GM18505 (cell line): ENCODE results near the gene AKAP8L.
"Not testable (repeated sequence)": the region's sequence is repeated elsewhere in the genome, so short reads cannot be mapped to it uniquely, and the experiment has no call there.

ENCODE experiments used
- ATAC-seq: cut with Tn5 transposase; IDR thresholded peaks from one replicate; pipeline ENCODE4 v1.9.1; 2021; ENCODE audit not compliant: unreplicated experiment
- POLR2A ChIP-seq: IDR thresholded peaks from 4 replicates; pipeline ENCODE4 v1.6.1; 2011; ENCODE audit warnings: borderline replicate concordance; ENCODE audit not compliant: insufficient read depth, insufficient read length; ENCODE audit errors: extremely low read depth

The AKAP8L gene

DNA sequence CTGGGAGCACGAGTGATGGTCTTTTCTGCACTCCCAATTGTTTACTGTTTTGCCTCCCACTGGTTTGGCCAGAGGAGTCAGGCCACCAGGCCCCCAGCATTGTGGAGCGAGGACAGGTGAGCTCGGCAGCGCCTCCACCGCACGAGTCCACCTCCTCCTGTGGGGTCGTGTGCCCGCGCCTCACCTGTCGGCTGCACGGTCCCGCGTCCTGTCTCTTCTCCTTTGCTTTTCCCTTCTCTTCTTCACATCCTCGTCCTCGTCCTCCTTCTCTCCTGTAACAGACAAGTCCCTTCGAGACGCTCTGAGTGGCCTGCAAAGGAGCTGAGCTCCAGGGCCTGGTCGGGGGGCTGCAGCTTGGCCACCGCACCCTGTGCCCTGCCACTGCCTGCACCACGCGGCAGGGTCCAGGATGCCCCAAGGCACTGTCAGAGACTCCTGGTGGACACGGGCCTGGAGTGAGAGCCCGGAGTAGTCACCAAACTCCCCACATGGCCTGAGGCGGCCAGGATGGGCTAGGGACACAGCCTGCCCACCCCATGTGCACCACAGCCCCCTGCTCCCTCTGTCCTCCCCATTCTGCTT is 50.6 kb downstream of the AKAP8L start:
- ATAC-seq, result no peak
- TF ChIP-seq POLR2A, result no peak

- TF ChIP-seq POLR2A, result no peak
- no peak for ATAC-seq
Measured at GRCh38 chr19:15367439-15367838, 51.3 kb downstream of the AKAP8L start.

GRCh38 chr19:15365264-15365663 is 53.5 kb downstream of the AKAP8L start:
- no peak for TF ChIP-seq POLR2A
- ATAC-seq, result no peak

DNA sequence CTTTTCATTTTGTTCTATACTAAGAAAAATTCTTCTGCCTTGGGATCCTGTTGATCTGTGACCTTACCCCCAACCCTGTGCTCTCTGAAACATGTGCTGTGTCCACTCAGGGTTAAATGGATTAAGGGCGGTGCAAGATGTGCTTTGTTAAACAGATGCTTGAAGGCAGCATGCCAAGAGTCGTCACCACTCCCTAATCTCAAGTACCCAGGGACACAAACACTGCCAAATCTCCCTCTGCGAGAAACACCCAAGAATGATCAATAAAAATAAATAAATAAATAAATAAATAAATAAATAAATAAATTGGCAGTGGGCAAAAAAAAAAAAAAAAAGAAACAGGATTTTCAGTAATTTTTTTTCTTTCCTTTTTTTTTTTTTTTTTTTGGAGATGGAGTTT is 55.0 kb downstream of the AKAP8L start:
- not testable (repeated sequence) for ATAC-seq

DNA sequence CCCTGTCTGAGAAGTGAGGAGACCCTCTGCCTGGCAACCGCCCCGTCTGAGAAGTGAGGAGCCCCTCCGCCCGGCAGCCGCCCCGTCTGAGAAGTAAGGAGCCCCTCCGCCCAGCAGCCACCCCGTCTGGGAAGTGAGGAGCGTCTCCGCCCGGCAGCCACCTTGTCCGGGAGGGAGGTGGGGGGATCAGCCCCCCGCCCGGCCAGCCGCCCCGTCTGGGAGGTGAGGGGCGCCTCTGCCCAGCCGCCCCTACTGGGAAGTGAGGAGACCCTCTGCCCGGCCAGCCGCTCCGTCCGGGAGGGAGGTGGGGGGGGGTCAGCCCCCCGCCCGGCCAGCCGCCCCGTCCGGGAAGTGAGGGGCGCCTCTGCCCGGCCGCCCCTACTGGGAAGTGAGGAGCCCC is 55.7 kb downstream of the AKAP8L start:
- ATAC-seq, result not testable (repeated sequence)

- not testable (repeated sequence) for ATAC-seq
Measured at GRCh38 chr19:15360015-15360414, 58.8 kb downstream of the AKAP8L start.

DNA sequence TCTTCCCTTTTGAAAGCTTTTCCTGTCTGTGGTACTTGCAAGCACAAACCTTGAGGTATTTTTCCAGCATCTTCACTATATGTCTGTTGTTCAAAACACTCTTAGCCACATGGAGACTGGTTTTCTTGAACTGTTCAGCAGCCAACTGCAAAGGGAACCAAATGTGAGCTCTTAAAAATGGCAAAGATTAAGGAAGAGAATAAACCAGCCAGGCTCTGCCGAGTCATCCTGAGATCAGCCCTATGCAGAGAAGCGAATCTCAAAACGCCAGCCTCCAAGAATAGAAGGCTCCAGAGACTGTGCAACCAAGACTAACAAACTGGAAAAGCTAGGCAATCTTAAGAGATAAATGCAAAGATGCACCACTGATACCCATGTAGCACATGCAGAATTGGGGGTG is 59.9 kb downstream of the AKAP8L start:
- no peak for ATAC-seq
- TF ChIP-seq POLR2A, result no peak

DNA sequence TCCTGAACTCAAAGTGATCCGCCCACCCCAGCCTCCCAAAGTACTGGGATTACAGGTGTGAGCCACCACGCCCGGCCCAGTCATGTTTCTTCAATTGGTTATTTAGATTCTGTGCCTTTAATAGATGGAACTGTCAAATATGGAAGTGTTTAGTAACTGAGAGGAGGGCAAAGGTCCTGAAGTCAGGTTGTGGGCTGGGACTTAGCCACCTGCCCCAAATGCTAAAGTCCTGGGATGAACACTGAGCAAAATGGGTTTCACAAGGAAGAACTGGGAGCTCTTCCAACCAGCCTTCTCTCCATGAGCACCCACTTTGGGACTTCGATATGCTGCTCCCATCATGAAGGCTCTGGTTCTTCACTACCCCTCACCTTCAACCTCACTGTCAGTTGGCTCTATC is 60.9 kb downstream of the AKAP8L start:
- TF ChIP-seq POLR2A, result no peak
- no peak for ATAC-seq

DNA sequence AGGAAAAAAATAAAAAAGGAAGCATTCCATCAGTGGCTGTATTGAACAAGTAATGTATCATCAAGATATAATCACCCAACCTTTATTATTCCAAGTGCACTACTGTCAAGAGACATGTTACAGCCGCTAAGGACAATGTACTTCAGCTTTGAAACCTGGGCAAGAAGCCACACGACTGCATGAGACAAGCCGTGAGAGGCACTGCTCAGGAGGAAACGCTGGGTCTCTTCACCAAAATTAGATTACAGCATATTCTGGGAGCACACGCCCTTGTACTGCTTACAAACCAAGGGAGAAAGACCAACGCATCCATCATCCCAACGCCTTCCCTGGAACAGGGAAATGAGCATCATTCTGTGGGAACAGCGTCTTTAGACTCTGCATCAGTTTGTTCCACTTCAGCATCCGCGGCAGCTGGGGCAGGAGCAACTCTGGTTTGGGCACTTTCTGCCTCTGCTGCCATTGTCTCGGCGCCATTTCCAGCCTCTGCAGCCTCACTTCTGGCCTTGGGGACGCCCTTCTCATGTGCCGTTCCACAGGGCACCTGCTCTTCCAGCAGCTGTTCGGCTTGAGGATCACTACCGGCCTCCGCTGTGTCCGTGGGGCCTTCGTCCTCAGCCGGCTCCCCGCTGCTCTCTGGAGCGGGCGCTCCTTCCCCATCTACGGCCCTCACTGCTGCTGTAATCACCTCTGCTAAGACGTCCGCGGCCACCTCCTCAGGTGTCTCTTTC is 64.1 kb downstream of the AKAP8L start:
- no peak for TF ChIP-seq POLR2A
- no peak for ATAC-seq

GRCh38 chr19:15353908-15354307 is 64.9 kb downstream of the AKAP8L start:
- no peak for ATAC-seq
- TF ChIP-seq POLR2A, result no peak

DNA sequence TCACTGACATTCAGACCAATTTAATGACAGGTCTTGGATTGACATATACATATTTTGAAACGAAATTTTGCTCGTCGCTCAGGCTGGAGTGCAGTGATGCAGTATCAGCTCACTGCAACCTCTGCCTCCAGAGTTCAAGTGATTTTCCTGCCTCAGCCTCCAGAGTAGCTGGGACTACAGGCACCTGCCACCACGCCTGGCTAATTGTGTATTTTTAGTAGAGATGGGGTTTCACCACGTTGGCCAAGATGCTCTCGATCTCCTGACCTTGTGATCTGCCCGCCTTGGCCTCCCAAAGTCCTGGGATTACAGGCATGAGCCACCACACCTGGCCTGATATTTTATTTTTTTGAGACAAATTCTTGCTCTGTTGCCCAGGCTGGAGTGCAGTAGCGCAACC is 66.3 kb downstream of the AKAP8L start:
- not testable (repeated sequence) for ATAC-seq

- not testable (repeated sequence) for ATAC-seq
Measured at GRCh38 chr19:15341328-15341727, 77.5 kb downstream of the AKAP8L start.

DNA sequence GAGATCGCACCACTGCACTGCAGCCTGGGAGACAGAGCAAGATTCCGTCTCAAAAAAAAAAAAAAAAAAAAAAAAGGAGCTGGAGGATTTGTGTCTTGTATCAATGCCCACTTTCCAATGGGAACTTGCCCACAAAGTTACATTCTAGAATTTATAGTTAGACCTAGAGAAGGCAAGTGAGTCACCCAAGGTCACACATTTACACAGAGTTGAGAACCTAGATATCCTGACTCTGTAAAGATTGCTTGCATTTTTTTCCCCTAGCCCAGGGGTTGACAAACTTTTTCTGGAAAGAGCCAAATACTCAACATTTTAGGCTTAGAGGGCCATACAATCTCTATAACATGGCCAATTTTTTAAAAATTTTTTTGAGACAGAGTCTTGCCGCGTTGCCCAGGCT is 78.7 kb downstream of the AKAP8L start:
- TF ChIP-seq POLR2A, result no peak
- no peak for ATAC-seq

DNA sequence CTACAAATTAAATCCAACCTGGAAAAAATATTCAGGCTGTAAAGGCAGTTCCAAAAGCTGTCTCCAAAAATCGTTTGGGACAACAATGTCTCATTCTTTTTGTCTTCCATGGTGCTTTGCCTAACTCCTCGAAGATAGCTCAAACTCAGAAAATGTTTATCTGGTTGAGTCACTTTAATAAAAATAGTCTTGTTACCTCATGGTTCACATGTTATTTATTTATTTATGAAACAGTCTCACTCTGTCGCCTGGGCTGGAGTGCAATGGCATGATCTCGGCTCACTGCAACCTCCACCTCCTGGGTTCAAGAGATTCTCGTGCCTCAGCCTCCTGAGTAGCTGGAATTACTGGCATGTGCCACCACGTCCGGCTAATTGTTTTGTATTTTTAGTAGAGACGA is 81.6 kb downstream of the AKAP8L start:
- TF ChIP-seq POLR2A, result no peak
- no peak for ATAC-seq

GRCh38 chr19:15335992-15336391 is 82.8 kb downstream of the AKAP8L start:
- ATAC-seq, result not testable (repeated sequence)
